Stimulated activated CD8-positive, alpha-beta memory T cell treated with anti-CD3 and anti-CD28 coated beads, Interleukin-7, amount 100 ng/mL, for 24 hours (primary cell): ENCODE measurements around the gene TSC22D3.
"Not testable (repeated sequence)": the region's sequence is repeated elsewhere in the genome, so short reads cannot be mapped to it uniquely, and the experiment has no call there.

Experiments
- DNase-seq: peaks from one replicate; pipeline ENCODE4 v3.0.0-alpha.2; 2020; ENCODE audit warnings: low read depth

The TSC22D3 gene

GRCh38 chrX:107712231-107713202 is 63.1 kb downstream of the TSC22D3 start:
- no peak for DNase-seq

DNA sequence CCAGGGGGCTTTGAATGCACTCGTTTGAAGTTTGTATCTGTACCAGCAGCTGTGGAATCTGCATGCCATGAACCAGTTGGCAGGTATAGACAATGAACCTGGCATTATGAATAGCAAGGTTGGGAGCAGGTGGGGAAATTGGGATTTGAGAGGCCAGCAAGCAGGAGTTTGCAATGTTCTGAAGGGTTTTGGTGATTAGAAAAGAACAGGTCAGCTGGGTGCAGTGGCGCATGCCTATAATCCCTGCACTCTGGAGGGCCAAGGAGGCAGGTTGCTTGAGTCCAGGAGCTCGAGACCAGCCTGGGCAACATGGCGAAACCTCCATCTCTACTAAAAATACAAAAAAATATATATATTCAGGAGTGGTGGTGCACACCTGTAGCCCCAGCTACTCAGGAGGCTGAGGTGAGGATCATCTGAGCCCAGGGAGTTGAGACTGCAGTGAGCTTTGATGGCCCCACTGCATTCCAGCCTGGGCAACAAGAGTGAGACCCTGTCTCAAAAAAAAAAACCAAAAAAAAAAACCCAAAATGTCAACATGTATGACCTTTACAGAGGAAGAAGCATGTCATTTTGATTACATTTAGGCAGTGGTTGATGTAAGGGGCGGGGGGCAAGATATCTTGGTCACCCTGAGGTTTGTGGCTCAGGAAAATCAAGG is 63.9 kb downstream of the TSC22D3 start:
- DNase-seq = no peak

DNA sequence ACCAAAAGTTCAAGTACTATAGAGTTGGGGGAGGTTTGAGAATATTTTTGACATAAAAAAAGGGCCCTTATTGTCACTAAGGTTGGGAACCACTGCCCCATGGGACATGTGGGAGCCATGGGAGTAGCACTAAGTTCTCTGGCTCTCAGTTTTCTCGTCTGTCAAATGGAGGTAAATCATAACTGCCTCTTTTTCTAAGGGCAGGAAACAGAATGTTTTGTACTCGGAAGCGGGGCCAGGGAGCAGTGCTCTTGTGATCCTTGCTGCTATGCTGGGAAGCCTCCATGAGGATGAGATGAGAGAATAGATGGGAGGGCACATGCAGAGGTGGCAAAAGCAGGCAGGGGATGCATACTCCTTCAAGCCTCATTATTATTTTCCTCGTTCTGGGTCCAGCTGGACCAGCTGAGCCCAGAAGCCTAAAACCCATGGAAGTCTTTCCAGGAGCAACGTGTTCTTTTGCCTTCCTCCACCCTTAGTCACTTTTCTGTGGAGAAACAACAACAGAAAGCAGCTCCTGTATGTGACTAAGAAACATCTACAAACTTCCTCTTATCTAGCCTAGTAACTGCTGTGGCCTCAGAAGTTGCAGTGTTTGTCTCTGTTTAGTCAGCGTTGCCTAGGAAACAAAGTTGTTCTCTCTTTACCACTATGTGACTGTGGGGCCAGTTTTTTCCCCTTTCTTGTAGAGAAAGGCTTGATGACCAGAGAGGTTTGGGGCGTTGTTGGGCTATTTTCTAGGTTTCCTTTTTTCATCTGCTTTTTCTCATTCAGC is 64.8 kb downstream of the TSC22D3 start:
- DNase-seq = no peak

DNA sequence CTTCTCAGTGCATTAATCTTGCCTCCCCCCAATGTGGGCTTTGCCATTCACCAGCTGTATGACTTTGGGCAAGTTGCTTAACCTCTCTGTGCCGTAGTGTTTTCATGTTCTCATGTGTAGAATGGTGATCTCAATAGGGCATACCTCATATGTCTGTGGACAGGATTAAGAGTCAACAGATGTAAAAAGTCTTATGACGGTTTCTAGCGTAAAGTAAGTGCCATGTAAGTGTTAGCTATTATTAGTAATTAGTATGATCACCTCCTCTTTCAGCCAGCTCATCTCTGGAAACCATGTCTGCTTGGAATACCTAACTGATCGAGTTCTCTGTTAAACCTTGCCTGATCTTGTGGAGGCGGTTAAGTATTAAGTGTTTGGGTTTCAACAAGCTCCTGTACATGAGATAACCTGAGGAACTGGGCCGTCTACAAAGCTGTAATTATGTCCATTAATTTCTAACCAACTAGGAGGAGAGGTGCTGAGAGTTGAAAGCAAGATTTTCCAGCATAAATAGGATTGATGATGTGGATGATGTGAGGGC is 66.3 kb downstream of the TSC22D3 start:
- no peak for DNase-seq

GRCh38 chrX:107708762-107709161 is 66.8 kb downstream of the TSC22D3 start:
- no peak for DNase-seq

GRCh38 chrX:107707866-107708265 is 67.7 kb downstream of the TSC22D3 start:
- DNase-seq = no peak

GRCh38 chrX:107706309-107706708 is 69.3 kb downstream of the TSC22D3 start:
- no peak for DNase-seq

- no peak for DNase-seq
These were observed 71.0 kb downstream of the TSC22D3 start for GRCh38 chrX:107704587-107704986.

DNA sequence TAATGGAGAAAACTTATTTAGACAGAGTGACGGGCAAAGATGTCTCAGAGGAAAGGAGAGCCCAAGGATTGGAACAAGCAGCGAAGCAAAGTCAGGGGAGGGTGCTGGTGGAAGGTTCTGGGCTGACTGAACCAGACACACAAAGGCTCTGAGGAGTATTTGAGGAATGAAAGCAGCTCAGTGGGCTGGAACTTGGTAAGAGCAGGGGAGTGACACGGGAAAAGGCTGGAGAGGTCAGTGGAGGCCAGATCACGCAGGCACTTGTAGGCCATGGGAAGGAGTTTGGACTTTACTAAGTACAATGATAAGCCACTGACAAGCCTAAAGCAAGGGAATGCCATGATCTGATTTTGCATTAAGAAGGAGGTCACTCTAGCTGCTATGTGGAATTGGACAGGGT is 71.4 kb downstream of the TSC22D3 start:
- DNase-seq = no peak

DNA sequence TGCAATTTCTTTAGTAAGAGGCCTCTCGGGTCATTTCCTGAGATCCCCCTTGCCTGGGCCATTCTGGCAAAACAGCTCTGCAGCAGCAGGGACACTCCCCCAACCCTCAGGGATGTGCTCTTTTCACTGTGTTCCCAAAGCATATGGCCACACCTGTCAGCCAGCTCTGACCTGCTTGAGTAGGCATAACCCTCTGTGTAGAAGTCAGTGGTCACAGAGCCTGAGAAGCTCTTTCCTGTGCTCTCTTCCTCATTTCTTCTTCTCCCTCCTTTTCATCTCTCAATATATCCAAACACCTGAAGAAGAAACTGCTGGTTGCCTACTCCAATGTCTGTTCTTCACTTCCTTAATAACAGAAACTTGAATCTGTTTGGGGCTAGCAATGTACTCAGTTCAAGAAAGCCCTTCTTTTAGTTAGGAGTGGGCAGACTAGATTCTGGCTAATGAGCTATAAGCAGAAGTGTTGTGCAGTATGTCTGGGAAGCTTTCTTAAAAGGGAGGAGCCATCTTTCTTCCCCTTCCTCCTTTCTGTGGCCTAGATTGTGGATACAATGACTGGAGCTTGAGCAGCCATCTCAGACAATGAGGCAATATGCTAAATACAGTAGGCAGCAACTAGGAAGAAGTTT is 74.0 kb downstream of the TSC22D3 start:
- DNase-seq = no peak

DNA sequence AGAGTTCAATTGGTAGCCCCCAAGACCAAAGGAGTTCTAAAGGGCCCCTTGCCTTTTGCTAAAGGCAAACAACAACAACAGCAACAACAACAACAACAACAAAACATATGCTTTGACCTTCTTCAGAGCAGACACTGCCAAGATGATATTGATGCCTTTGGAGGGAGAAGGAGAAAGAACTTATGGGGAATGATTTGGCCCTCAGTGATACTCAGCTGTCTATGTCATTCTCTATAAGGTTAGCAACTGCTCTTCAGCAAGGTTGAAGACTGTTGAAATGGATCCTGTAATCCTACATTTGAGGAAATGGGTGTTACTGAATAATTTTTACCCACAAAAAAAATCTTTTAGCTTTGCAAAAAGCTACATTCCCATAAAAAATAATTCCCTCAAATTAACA is 74.8 kb downstream of the TSC22D3 start:
- no peak for DNase-seq

GRCh38 chrX:107700317-107700774 is 75.2 kb downstream of the TSC22D3 start:
- DNase-seq = no peak

DNA sequence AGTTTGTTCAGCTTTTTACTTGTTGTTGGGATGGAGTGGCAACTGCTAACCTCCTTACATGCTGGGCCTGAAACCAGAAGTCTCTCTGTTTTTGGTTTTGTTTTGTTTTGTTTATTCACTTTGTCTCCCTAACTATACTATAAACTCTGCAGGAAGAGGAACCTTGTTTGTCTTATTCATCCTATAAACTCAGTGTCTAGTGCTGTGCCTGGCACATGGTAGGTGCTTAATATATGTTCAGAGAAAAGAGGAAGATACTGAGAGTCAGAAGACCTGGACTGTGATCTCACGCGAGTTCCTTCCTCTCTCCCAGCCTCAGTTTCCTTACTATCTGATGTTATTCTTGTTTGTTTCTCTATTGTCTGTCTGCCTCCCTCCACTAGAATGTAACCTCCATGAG is 76.0 kb downstream of the TSC22D3 start:
- no peak for DNase-seq

DNA sequence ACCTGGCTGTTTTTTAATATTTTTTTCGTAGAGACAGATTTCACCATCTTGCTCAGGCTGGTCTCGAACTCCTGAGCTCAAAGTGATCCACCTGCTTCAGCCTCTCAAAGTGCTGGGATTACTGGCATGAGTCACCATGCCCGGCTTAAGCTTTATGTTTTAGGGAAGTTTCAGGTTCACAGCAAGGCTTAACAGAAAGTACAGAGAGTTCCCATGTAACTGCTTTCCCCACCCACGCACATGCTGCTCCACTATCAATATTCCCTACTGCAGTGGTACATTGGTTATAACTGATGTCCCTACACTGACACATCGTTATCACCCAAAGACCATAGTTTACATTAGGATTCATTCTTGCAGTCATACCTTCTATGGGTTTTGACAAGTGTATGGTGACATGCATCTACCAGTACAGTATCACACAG is 84.6 kb downstream of the TSC22D3 start:
- no peak for DNase-seq

GRCh38 chrX:107687445-107687844 is 88.1 kb downstream of the TSC22D3 start:
- DNase-seq = no peak

DNA sequence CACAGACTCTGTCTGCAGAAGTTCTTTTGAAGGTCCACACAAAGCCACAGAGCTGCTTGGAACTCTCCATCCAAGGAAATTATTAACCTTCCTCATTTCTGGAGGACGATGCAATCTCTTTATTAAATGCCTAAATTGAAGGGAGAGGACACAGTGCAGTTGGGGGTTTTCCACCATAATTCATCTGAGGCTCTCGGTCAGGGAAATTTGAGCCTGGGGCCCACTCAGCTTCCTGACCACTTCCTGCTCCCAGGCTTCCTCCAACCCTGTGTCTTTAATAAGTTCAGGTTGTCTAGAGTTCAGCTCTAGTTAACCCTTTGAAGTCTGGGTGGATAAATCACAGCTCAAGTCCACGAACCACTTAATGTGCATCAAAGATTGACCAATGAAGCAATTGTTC is 88.8 kb downstream of the TSC22D3 start:
- no peak for DNase-seq

- DNase-seq = no peak
These were observed 89.6 kb downstream of the TSC22D3 start for GRCh38 chrX:107686026-107686425.

- DNase-seq = not testable (repeated sequence)
These were observed 90.0 kb downstream of the TSC22D3 start for GRCh38 chrX:107685586-107685985.

DNA sequence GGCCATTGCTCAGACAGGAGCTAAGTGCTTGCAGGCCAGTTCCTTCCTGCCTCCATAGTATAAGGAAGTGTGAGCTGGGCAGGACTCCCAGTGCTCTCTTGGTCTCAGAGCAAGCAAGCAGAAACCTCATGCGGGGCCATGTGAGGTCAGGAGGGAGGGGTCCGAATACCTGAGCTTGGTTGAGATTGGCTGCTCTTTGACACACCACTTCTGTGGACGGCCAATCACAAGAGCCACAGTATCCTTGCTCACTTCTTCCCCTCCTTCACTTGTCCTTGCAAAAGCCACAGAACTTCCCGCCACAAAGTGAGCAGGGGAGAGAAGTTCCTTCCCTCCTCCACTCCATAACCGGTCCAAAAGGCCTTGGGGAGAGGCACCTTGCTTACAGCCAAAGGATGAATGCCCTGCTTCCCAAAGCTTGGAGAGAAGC is 90.6 kb downstream of the TSC22D3 start:
- no peak for DNase-seq

DNA sequence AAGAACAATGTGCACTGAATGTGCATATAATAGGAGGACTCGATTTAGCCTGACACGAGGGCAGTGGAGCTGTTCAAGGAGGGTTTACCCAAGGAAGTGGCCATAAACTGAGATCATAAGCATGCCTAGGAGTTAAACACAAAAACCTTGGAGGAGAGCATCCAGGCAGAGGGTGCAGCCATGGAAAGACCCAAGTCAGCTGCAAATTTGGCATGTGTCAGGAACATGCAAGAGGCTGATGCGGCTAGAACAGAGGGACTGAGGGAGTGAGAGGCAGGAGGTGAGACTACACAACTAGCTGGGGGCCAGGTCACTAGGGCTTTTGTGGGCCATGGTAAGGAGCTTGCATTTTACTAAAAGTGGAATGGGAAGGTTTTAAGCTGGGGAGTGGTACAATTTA is 91.7 kb downstream of the TSC22D3 start:
- no peak for DNase-seq

DNA sequence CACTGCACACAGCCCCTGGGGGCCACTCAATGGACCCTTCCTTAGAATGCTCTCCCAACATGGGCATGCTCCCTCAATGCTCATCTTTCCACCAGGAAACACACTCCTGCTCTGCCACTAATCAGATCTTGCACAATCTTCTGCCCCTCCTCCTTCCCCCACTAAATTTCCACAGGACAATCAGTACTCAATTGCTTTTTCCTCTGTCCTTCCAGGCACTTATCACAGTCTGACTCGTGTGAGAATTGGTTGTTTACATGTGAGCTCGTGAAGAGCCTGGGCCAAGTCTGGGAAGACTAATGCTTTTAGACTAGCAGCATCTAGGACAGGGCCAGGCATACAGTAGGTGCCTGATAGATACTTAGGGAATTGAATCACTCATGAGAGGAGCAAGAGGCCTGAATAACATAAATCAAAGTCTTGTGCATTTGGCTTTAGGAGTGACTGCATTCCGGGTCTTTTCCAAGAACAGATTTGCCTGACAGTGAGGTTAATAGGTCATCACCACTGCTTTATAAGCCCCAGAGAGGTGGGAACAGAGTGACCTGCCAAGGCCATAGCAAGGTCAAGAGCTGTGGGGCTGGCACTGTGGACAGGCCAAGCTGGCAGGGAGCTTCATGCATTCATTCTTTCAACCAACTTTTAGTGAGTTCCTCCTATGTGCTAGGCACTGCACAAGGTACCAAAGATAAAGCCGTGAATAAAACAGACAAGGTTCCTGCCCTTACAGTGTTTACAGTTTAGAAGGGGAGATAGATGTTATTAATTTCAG is 92.3 kb downstream of the TSC22D3 start:
- DNase-seq = no peak
